WTC11 (cell line): ENCODE results near the gene DUSP6.

Source experiments
- ATF6 ChIP-seq: sonication (generic); formaldehyde crosslinking; IDR thresholded peaks from 2 replicates; pipeline ENCODE4 v1.8.1; 2023; ENCODE audit warnings: mild to moderate bottlenecking, missing genetic modification reagents
- CTCF ChIP-seq: fragments of 200-600 bp; IDR thresholded peaks from 2 replicates; pipeline ENCODE4 v1.8.0; 2022; ENCODE audit warnings: antibody characterized with exemption
- FOXK1 ChIP-seq: sonication (generic); formaldehyde crosslinking; IDR thresholded peaks from 2 replicates; pipeline ENCODE4 v1.8.0; 2022; ENCODE audit warnings: mild to moderate bottlenecking, moderate library complexity, missing genetic modification reagents
- HMGXB4 ChIP-seq: sonication (generic); formaldehyde crosslinking; IDR thresholded peaks from 2 replicates; pipeline ENCODE4 v1.8.1; 2023; ENCODE audit warnings: mild to moderate bottlenecking, moderate library complexity, missing genetic modification reagents
- USF2 ChIP-seq: sonication (generic); formaldehyde crosslinking; IDR thresholded peaks from 2 replicates; pipeline ENCODE4 v1.8.1; 2023; ENCODE audit warnings: mild to moderate bottlenecking, missing genetic modification reagents, moderate library complexity
- ZNF416 ChIP-seq: fragments of 250-450 bp; sonication (Bioruptor Pico); IDR thresholded peaks from 2 replicates; pipeline ENCODE4 v1.9.0; 2021; ENCODE audit warnings: mild to moderate bottlenecking, inconsistent platforms

- TF ChIP-seq CTCF (no peak), ATF6 (CRISPR knock-in tag) (no peak), USF2 (CRISPR knock-in tag) (no peak), FOXK1 (CRISPR knock-in tag) (no peak), ZNF416 (CRISPR knock-in tag) (no peak), HMGXB4 (no peak)
Observed at GRCh38 chr12:89320735-89321134, 31.6 kb downstream of the DUSP6 start.
